ENCODE data around the gene MTUS2. TPM values are rescaled to one million over a fixed set of nuclear protein-coding genes. Genes with fewer than 3 reads are reported as not detected.

Gene MTUS2
- total and polyA plus RNA-seq, 2 experiments from 2014 or later, result 3.0 to 4.3 TPM

GRCh38 chr13:29382021-29382420, 561.9 kb downstream of the MTUS2 start:
- H3K27ac ChIP-seq, result no peak overlapping the region

GRCh38 chr13:29383476-29383875, 563.3 kb downstream of the MTUS2 start:
- no peaks in the 10 kb centered on the region for H3K36me3 ChIP-seq (replicated peaks; ENCODE audit: insufficient read depth, low read depth)
- no peaks in the 10 kb centered on the region for H3K9me3 ChIP-seq (ENCODE audit: low read depth)
- no peak for TF ChIP-seq EZH2 (IDR thresholded peaks at IDR 0.05; ENCODE audit: borderline replicate concordance)
- TF ChIP-seq EZH2phosphoT487 (IDR thresholded peaks at IDR 0.05; ENCODE audit: low read depth, severe bottlenecking, unreplicated experiment), result no peak
- no peak for TF ChIP-seq CTCF (IDR thresholded peaks at IDR 0.05; ENCODE audit: poor library complexity)

More at GRCh38 chr13:29382021-29382420, 561.9 kb downstream of the MTUS2 start:
- H3K79me2 ChIP-seq, result no peaks in the 10 kb centered on the region
- no peak overlapping the region for H3K4me3 ChIP-seq
- TF ChIP-seq CTCF (IDR thresholded peaks at IDR 0.05; ENCODE audit: poor library complexity) (no peak), EZH2 (IDR thresholded peaks at IDR 0.05; ENCODE audit: borderline replicate concordance) (no peak), EZH2phosphoT487 (IDR thresholded peaks at IDR 0.05; ENCODE audit: low read depth, severe bottlenecking, unreplicated experiment) (no peak)
- WGBS (ENCODE audit: low lambda C conversion rate, missing lambda C conversion rate), result 98% methylated on average over 6 of the region's 6 CpGs
- no peak for DNase-seq (ENCODE audit: low spot score)
- no peaks in the 10 kb centered on the region for H3K9me3 ChIP-seq (ENCODE audit: low read depth)
- H2AFZ ChIP-seq, result no peak overlapping the region
- no peaks in the 10 kb centered on the region for H3K9me2 ChIP-seq (replicated peaks; ENCODE audit: insufficient read depth)
- H3K4me2 ChIP-seq, result no peak overlapping the region
- H3K4me1 ChIP-seq (ENCODE audit: insufficient read depth), result no peaks in the 10 kb centered on the region
- H4K20me1 ChIP-seq (ENCODE audit: insufficient read depth, poor library complexity, severe bottlenecking), result no peaks in the 10 kb centered on the region
- H3K36me3 ChIP-seq (replicated peaks; ENCODE audit: insufficient read depth, low read depth), result no peaks in the 10 kb centered on the region
- no peaks in the 10 kb centered on the region for H3K27me3 ChIP-seq

GRCh38 chr13:29384466-29384865, 564.3 kb downstream of the MTUS2 start:
- no peak for DNase-seq (ENCODE audit: low spot score)
- Histone ChIP-seq H3K4me1 (ENCODE audit: insufficient read depth) (no peaks in the 10 kb centered on the region), H3K36me3 (replicated peaks; ENCODE audit: insufficient read depth, low read depth) (no peaks in the 10 kb centered on the region), H3K9me2 (replicated peaks; ENCODE audit: insufficient read depth) (no peaks in the 10 kb centered on the region), H3K27me3 (no peaks in the 10 kb centered on the region), H2AFZ (no peak overlapping the region), H3K4me3 (no peak overlapping the region), H3K27ac (no peak overlapping the region), H3K4me2 (no peak overlapping the region), H3K79me2 (no peaks in the 10 kb centered on the region), H3K9me3 (ENCODE audit: low read depth) (no peaks in the 10 kb centered on the region), H4K20me1 (ENCODE audit: insufficient read depth, poor library complexity, severe bottlenecking) (no peaks in the 10 kb centered on the region)
- no peak for TF ChIP-seq CTCF (IDR thresholded peaks at IDR 0.05; ENCODE audit: poor library complexity)
- TF ChIP-seq EZH2 (IDR thresholded peaks at IDR 0.05; ENCODE audit: borderline replicate concordance), result no peak
- no peak for TF ChIP-seq EZH2phosphoT487 (IDR thresholded peaks at IDR 0.05; ENCODE audit: low read depth, severe bottlenecking, unreplicated experiment)
- 8% methylated on average over 3 of the region's 3 CpGs for WGBS (ENCODE audit: low lambda C conversion rate, missing lambda C conversion rate)

More at GRCh38 chr13:29383476-29383875, 563.3 kb downstream of the MTUS2 start:
- H3K4me3 ChIP-seq, result no peak overlapping the region
- H2AFZ ChIP-seq, result no peak overlapping the region
- no peaks in the 10 kb centered on the region for H3K79me2 ChIP-seq
- H3K4me1 ChIP-seq (ENCODE audit: insufficient read depth), result no peaks in the 10 kb centered on the region
- H3K27ac ChIP-seq, result no peak overlapping the region
- no peaks in the 10 kb centered on the region for H3K9me2 ChIP-seq (replicated peaks; ENCODE audit: insufficient read depth)
- no peaks in the 10 kb centered on the region for H4K20me1 ChIP-seq (ENCODE audit: insufficient read depth, poor library complexity, severe bottlenecking)
- H3K4me2 ChIP-seq, result no peak overlapping the region
- no peaks in the 10 kb centered on the region for H3K27me3 ChIP-seq
- WGBS (ENCODE audit: low lambda C conversion rate, missing lambda C conversion rate), result 87% methylated on average over 5 of the region's 5 CpGs
- no peak for DNase-seq (ENCODE audit: low spot score)

- Histone ChIP-seq H3K9me3 (ENCODE audit: low read depth) (no peaks in the 10 kb centered on the region), H3K4me2 (no peak overlapping the region), H3K27ac (no peak overlapping the region), H3K4me3 (no peak overlapping the region), H3K36me3 (replicated peaks; ENCODE audit: insufficient read depth, low read depth) (no peaks in the 10 kb centered on the region), H3K9me2 (replicated peaks; ENCODE audit: insufficient read depth) (no peaks in the 10 kb centered on the region), H4K20me1 (ENCODE audit: insufficient read depth, poor library complexity, severe bottlenecking) (no peaks in the 10 kb centered on the region), H2AFZ (no peak overlapping the region), H3K79me2 (no peaks in the 10 kb centered on the region), H3K4me1 (ENCODE audit: insufficient read depth) (no peaks in the 10 kb centered on the region), H3K27me3 (no peaks in the 10 kb centered on the region)
- DNase-seq (ENCODE audit: low spot score), result no peak
- no peak for TF ChIP-seq EZH2 (IDR thresholded peaks at IDR 0.05; ENCODE audit: borderline replicate concordance)
- TF ChIP-seq CTCF (IDR thresholded peaks at IDR 0.05; ENCODE audit: poor library complexity), result no peak
- TF ChIP-seq EZH2phosphoT487 (IDR thresholded peaks at IDR 0.05; ENCODE audit: low read depth, severe bottlenecking, unreplicated experiment), result no peak
- WGBS (ENCODE audit: low lambda C conversion rate, missing lambda C conversion rate), result 79% methylated on average over 4 of the region's 4 CpGs
These were observed 564.7 kb downstream of the MTUS2 start for GRCh38 chr13:29384871-29385270.

All from hepatocyte (in vitro differentiated cells).